ENCODE results near the gene SLC9A9.

The SLC9A9 gene

DNA sequence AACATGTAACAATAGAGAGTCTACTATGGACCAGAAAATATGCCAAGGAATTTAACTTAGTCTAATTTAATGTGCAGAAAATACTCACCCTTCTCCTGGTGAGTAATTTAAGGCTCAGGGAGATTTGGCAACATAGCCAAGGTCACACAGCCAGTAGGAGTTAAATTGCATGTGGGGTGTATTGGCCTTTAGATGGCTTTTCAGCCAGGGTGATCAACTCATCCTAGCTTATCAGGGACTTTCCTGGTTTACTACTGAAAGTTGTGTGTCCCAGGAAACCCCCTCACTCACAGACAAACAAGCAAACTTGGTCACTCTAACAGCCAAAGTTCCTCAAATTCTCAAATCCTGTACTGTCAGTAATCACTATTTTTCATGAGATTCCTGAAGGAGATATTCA is 2.6 kb upstream of the SLC9A9 start:
- DNase-seq = no peak
- H3K4me3 Mint-ChIP-seq = no peak overlapping the region
- TF ChIP-seq, protein P1, sequence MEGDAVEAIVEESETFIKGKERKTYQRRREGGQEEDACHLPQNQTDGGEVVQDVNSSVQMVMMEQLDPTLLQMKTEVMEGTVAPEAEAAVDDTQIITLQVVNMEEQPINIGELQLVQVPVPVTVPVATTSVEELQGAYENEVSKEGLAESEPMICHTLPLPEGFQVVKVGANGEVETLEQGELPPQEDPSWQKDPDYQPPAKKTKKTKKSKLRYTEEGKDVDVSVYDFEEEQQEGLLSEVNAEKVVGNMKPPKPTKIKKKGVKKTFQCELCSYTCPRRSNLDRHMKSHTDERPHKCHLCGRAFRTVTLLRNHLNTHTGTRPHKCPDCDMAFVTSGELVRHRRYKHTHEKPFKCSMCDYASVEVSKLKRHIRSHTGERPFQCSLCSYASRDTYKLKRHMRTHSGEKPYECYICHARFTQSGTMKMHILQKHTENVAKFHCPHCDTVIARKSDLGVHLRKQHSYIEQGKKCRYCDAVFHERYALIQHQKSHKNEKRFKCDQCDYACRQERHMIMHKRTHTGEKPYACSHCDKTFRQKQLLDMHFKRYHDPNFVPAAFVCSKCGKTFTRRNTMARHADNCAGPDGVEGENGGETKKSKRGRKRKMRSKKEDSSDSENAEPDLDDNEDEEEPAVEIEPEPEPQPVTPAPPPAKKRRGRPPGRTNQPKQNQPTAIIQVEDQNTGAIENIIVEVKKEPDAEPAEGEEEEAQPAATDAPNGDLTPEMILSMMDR (IDR thresholded peaks at IDR 0.05) = no peak
- no peaks in the 10 kb centered on the region for H3K27me3 Mint-ChIP-seq (ENCODE audit: low read depth, poor library complexity)
- peaks cover 30% of the 10 kb centered on the region for H3K4me1 Mint-ChIP-seq
- no peaks in the 10 kb centered on the region for H3K9me3 Mint-ChIP-seq
- no peak overlapping the region for H3K27ac Mint-ChIP-seq
- H3K36me3 Mint-ChIP-seq (ENCODE audit: low read depth) = no peaks in the 10 kb centered on the region

DNA sequence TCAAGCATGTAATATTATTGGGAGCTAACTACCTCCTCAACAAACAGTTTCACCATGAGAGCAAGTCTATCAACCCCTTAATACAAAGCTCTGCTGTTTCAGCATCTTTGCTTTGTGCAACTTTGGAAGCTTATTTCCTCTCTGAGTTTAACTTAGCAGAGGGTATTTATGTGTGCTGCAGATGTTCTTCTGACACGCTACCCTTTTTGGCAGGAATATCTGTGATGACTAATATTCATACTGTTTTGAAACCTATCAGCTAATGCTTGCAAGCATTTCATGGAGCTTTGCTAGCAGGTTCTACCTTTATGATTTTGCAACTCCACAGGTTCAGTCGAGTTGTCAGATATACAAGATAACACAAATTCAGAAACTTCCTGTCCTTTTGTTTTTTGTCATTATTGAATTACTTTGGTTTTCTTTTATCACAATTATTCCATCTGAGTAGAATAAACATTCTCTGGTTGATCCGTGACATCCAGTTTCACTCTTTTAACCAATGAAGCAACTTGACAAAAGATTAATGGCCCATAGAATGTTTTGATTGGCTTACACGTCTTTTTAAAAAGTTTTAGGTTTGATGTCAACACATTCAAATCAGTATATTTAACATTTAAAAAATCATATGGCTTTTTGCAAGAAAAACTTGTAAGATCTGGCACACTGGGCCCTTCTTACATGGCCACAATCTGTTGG is 1.7 kb upstream of the SLC9A9 start:
- Mint-ChIP-seq H3K4me3 (no peak overlapping the region), H3K27ac (no peak overlapping the region), H3K27me3 (ENCODE audit: low read depth, poor library complexity) (no peaks in the 10 kb centered on the region), H3K9me3 (no peaks in the 10 kb centered on the region), H3K36me3 (ENCODE audit: low read depth) (no peaks in the 10 kb centered on the region), H3K4me1 (peaks cover 30% of the 10 kb centered on the region)
- DNase-seq = no peak
- TF ChIP-seq, protein P1 (IDR thresholded peaks at IDR 0.05) = no peak

DNA sequence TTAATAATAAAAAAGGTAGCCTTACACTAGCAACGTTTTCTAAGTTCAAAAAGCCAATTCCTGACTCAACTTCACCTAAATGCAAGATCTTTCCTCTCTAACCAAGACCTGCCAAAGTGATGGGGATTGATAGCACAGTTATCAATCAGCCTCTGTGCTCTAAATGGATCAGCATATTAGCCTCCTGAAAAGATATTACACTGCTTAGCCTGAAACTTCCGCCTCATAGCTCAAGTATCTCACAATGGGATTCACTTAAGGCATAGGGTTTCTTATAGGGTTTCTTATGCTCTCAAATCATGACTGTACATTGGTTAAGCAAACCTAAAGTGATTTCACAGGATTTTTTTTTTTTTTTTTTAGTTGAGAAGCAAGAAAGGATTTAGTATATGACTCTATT is 436 bp upstream of the SLC9A9 start:
- H3K36me3 Mint-ChIP-seq (ENCODE audit: low read depth) = no peaks in the 10 kb centered on the region
- no peaks in the 10 kb centered on the region for H3K9me3 Mint-ChIP-seq
- H3K27me3 Mint-ChIP-seq (ENCODE audit: low read depth, poor library complexity) = no peaks in the 10 kb centered on the region

DNA sequence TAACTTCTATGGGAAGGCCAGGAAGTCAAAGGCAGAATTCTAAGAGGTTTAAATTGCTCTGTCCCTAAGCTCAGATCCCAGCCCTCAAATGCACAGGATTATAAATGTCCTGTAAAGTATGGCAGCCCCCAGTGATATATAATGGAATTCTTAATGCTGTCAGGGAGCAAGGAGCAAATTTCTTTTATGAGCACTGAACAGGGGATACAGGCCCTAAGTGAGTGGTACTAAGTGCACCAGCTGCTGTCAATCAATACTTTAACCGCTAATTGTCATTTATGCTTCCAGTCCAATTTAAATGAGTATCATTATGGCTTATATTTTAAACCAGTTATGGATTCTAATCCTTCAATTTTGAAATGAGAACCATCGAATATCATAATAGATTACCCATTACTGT is 4.7 kb downstream of the SLC9A9 start:
- Mint-ChIP-seq H3K27me3 (ENCODE audit: low read depth, poor library complexity) (peaks cover 3% of the 10 kb centered on the region), H3K9me3 (no peaks in the 10 kb centered on the region), H3K4me1 (peaks cover 23% of the 10 kb centered on the region), H3K36me3 (ENCODE audit: low read depth) (no peaks in the 10 kb centered on the region), H3K27ac (no peak overlapping the region), H3K4me3 (no peak overlapping the region)
- no peak for DNase-seq
- TF ChIP-seq, protein P1 (IDR thresholded peaks at IDR 0.05) = no peak

More for the DNA sequence above, 436 bp upstream of the SLC9A9 start:
- Mint-ChIP-seq H3K27ac (no peak overlapping the region), H3K4me1 (peaks cover 30% of the 10 kb centered on the region), H3K4me3 (peak overlapping the region; percentile 92)
- no peak for DNase-seq
- TF ChIP-seq, protein P1 (IDR thresholded peaks at IDR 0.05) = no peak

DNA sequence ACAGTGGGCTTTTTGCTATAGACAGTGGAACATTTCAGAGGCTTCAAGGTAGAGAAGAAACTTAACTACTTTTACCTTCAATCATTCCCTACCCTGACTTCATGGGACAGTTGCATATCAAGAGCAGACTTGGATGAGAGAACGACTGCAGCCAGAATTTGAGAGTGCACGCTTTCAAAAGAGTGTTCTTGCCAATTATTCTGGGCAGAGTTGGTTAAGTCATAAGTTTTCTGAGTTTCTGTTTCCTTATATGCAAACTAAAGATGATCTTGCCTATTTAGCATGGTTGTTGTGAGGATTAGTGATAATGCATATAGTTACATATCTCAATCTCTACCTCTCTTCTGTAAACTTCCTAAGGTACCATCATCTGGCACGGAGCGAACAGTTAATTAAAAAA is 7.6 kb downstream of the SLC9A9 start:
- H3K36me3 Mint-ChIP-seq (ENCODE audit: low read depth) = no peaks in the 10 kb centered on the region
- H3K9me3 Mint-ChIP-seq = no peaks in the 10 kb centered on the region
- TF ChIP-seq, protein P1 (IDR thresholded peaks at IDR 0.05) = no peak
- no peak overlapping the region for H3K4me3 Mint-ChIP-seq
- H3K27me3 Mint-ChIP-seq (ENCODE audit: low read depth, poor library complexity) = peaks cover 10% of the 10 kb centered on the region
- no peak for DNase-seq
- no peak overlapping the region for H3K27ac Mint-ChIP-seq
- H3K4me1 Mint-ChIP-seq = peaks cover 4% of the 10 kb centered on the region

DNA sequence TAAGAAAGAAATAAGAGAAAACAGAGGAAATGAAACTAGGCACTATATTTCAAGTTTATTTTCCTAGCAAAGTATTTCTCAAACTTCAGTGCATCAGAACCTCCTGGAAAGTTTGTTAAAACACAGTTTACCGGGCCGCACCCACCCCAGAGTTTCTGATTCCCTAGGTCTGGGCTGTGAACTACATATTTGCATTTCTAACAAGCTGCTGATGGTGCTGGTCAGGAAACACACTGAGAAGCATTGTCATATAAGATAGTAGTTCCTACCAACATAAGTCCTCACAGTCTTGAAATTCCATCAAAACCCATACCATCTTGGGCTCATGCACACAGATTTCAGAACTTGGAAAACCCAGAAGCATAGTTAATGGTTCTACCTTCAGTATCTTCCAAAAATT is 8.3 kb downstream of the SLC9A9 start:
- DNase-seq = no peak
- Mint-ChIP-seq H3K36me3 (ENCODE audit: low read depth) (no peaks in the 10 kb centered on the region), H3K4me3 (no peak overlapping the region), H3K27me3 (ENCODE audit: low read depth, poor library complexity) (peaks cover 10% of the 10 kb centered on the region), H3K9me3 (no peaks in the 10 kb centered on the region), H3K4me1 (peaks cover 4% of the 10 kb centered on the region), H3K27ac (no peak overlapping the region)
- TF ChIP-seq, protein P1 (IDR thresholded peaks at IDR 0.05) = no peak

Data from nephron progenitor cell (in vitro differentiated cells).